K562 (cell line): ENCODE data around the gene GRIK1. TPM values are rescaled to one million over a fixed set of nuclear protein-coding genes. Genes with fewer than 3 reads are reported as not detected.
A peak's percentile ranks its signal among the peaks of the same experiment; 100 is the strongest.

Experiments
- ATAC-seq: fragments of 200-7000 bp; cut with Tn5 transposase; 3 replicates; pipeline ENCODE4 v1.9.1; 2020; ENCODE audit warnings: moderate library complexity
- BruUV-seq: library from RNA; stranded (reverse); fragments of 400-500 nt; replicated peaks from 2 replicates; lab custom pipeline; 2021; lab: Mats Ljungman, UMichigan
- CTCF ChIA-PET: fragments of 300-600 bp; formaldehyde crosslinking; extraction: SDS; loops from one replicate; lab custom pipeline; 2021; ENCODE audit warnings: low intra/inter-chr PET ratio; lab: Yijun Ruan, JAX
- POLR2A ChIA-PET: fragments of 300-600, 350-650 bp; sonication (Branson Sonifier 250); formaldehyde crosslinking; extraction: SDS; loops from one replicate; lab custom pipeline; 2021; ENCODE audit warnings: antibody characterized with exemption, inconsistent platforms; lab: Yijun Ruan, JAX
- DNase-seq, 4 experiments: peaks; one replicate each; pipeline versions ENCODE4 v3.0.0 to v3.0.0-alpha.2; 2011 to 2018; ENCODE audit warnings: low spot score in 3 of 4, mixed read lengths in 3 of 4; ENCODE audit errors: extremely low read depth in 1 of 4
- FAIRE-seq: peaks from 2 replicates; lab custom pipeline; 2011; peaks lifted over from hg19 to GRCh38; lab: Jason Lieb, UNC
- H2AFZ ChIP-seq: 2 replicates; pipeline ENCODE4 v1.6.0; 2011; ENCODE audit warnings: low read depth, low read length, control low read depth, inconsistent platforms
- H3K27ac ChIP-seq: fragments of 200-600 bp; 3 replicates; pipeline ENCODE4 v1.8.0; 2011; ENCODE audit warnings: low read depth, mild to moderate bottlenecking, control low read depth, inconsistent platforms, low read length, moderate library complexity, mixed read lengths; ENCODE audit errors: extremely low read depth
- H3K27me3 ChIP-seq, 2 experiments: fragments of 300-600 bp in 1 of 2; 2 replicates in 1 of 2; 3 replicates in 1 of 2; pipeline versions ENCODE4 v1.6.0 to v1.8.0; 2011; ENCODE audit warnings: inconsistent platforms in 2 of 2, low read length in 2 of 2, mild to moderate bottlenecking in 1 of 2, mixed read lengths in 1 of 2, moderate library complexity in 1 of 2; ENCODE audit not compliant: control insufficient read depth in 2 of 2, insufficient read depth in 2 of 2
- H3K36me3 ChIP-seq: fragments of 300-600 bp; 3 replicates; pipeline ENCODE4 v1.8.0; 2011; ENCODE audit warnings: mild to moderate bottlenecking, low read length, inconsistent platforms; ENCODE audit not compliant: control insufficient read depth, insufficient read depth
- H3K4me1 ChIP-seq, 2 experiments: fragments of 200-600 bp in 1 of 2; replicated peaks in 1 of 2; 2 replicates in 1 of 2; 3 replicates in 1 of 2; pipeline versions ENCODE4 v1.5.1 to v1.8.0; 2011; ENCODE audit warnings: inconsistent platforms in 2 of 2, low read length in 2 of 2, mild to moderate bottlenecking in 1 of 2, mixed read lengths in 1 of 2, moderate library complexity in 1 of 2; ENCODE audit not compliant: control insufficient read depth in 2 of 2, insufficient read depth in 2 of 2
- H3K4me2 ChIP-seq: 2 replicates; pipeline ENCODE4 v1.6.1; 2011; ENCODE audit warnings: low read length, control low read depth, inconsistent platforms, mixed read lengths; ENCODE audit not compliant: insufficient read depth
- H3K4me3 ChIP-seq: fragments of 200-600 bp; sonication (generic), shearing (Covaris generic); 2 replicates; pipeline ENCODE4 v1.5.1; 2016; ENCODE audit warnings: control low read depth, inconsistent platforms
- H3K79me2 ChIP-seq: fragments of 200-600 bp; 3 replicates; pipeline ENCODE4 v1.8.0; 2011; ENCODE audit warnings: low read length, inconsistent platforms; ENCODE audit not compliant: control insufficient read depth, insufficient read depth
- H3K9ac ChIP-seq, 2 experiments: 2 replicates each; pipeline versions ENCODE4 v1.6.0 to v1.6.1; 2011; ENCODE audit warnings: low read depth in 2 of 2, low read length in 2 of 2, control low read depth in 1 of 2, inconsistent platforms in 1 of 2, mild to moderate bottlenecking in 1 of 2, mixed read lengths in 1 of 2; ENCODE audit not compliant: insufficient read depth in 1 of 2
- H3K9me1 ChIP-seq: one replicate; pipeline ENCODE4 v1.6.0; 2011; ENCODE audit warnings: inconsistent platforms, mild to moderate bottlenecking, low read length, moderate library complexity; ENCODE audit not compliant: control insufficient read depth, insufficient read depth
- H3K9me3 ChIP-seq: replicated peaks from 2 replicates; pipeline ENCODE4 v1.5.1; 2011; ENCODE audit warnings: low read depth, low read length, inconsistent platforms; ENCODE audit not compliant: control insufficient read depth, insufficient read depth
- H4K20me1 ChIP-seq: replicated peaks from 2 replicates; pipeline ENCODE4 v1.6.1; 2011; ENCODE audit warnings: low read length, inconsistent platforms, mixed read lengths; ENCODE audit not compliant: control insufficient read depth, insufficient read depth
- CBX2 ChIP-seq: fragments of 200-600 bp; sonication (generic); IDR thresholded peaks from one replicate; pipeline ENCODE4 v1.6.1; 2012; ENCODE audit warnings: mild to moderate bottlenecking, low read length, inconsistent platforms; ENCODE audit not compliant: insufficient read depth, poor library complexity, severe bottlenecking
- HMGN3 ChIP-seq: IDR thresholded peaks from 2 replicates; pipeline ENCODE4 v1.6.1; 2011; ENCODE audit warnings: borderline replicate concordance, low read depth, mild to moderate bottlenecking, mixed read lengths, low read length; ENCODE audit not compliant: insufficient read length; ENCODE audit errors: extremely low read depth
- JUND ChIP-seq, 2 experiments: IDR thresholded peaks; 2 replicates in 1 of 2; 3 replicates in 1 of 2; pipeline ENCODE4 v1.6.1; 2011; ENCODE audit warnings: borderline replicate concordance in 2 of 2, low read depth in 2 of 2, low read length in 2 of 2, improper control_type of control experiment in 1 of 2, missing biosample characterization in 1 of 2, missing genetic modification characterization in 1 of 2, missing genetic modification reagents in 1 of 2
- POLR2AphosphoS2 ChIP-seq: IDR thresholded peaks from 2 replicates; pipeline ENCODE4 v1.6.1; 2012; ENCODE audit warnings: low read length, improper control_type of control experiment
- RBM14 ChIP-seq: fragments of 200-400 bp; formaldehyde crosslinking; IDR thresholded peaks from 2 replicates; pipeline ENCODE4 v1.6.1; 2018; ENCODE audit warnings: low read depth, mild to moderate bottlenecking, low read length, moderate library complexity, borderline replicate concordance; ENCODE audit not compliant: insufficient read depth
- SPI1 ChIP-seq: IDR thresholded peaks from 2 replicates; pipeline ENCODE4 v1.6.1; 2011; ENCODE audit warnings: low read depth, low read length, control low read depth, borderline replicate concordance
- SRSF7 ChIP-seq: fragments of 200-400 bp; formaldehyde crosslinking; optimal IDR thresholded peaks from 2 replicates; pipeline ENCODE3; 2017; ENCODE audit warnings: mild to moderate bottlenecking, low read depth, low read length
- WGBS: fragments of 100-300 bp; shearing (Covaris generic); methylation state at CpG from one replicate; pipeline ENCODE4 v1.1.6; 2016; ENCODE audit warnings: low coverage, mixed read lengths; ENCODE audit not compliant: insufficient coverage; ENCODE audit errors: missing lambda C conversion rate; 5-methylcytosine and 5-hydroxymethylcytosine counted together
- in situ Hi-C: fragments of 300-500 bp; cut with MboI; formaldehyde crosslinking; loops from 4 replicates; pipeline ENCODE4 v1.15.0; 2018; ENCODE audit warnings: inconsistent platforms, mixed read lengths
- intact Hi-C: fragments of 100-400 bp; cut with micrococcal nuclease; formaldehyde crosslinking; loops from 2 replicates; pipeline ENCODE4 v1.14.2; 2022
- polyA plus RNA-seq, 8 experiments: library from polyadenylated mRNA; depleted of rRNA in 4 of 8; stranded (reverse) in 5 of 8; unstranded in 3 of 8; fragments of >200 nt; fragmentation: Nextera tagmentation in 2 of 8; fragmentation: Illumina TruSeq in 1 of 8; extraction: Ambion mirVana in 2 of 8; extraction: Trizol in 1 of 8; gene quantifications; 2 replicates each; pipeline versions ENCODE4 v1.2.1 to v1.2.3, GENCODE V29; 2011 to 2014; ENCODE audit warnings: inconsistent platforms in 1 of 8, missing spikeins in 1 of 8
- total RNA-seq, 7 experiments: library from RNA; depleted of rRNA in 6 of 7; stranded (reverse); fragments of >200 nt in 6 of 7; fragmentation: Illumina TruSeq in 2 of 7; extraction: Trizol in 2 of 7; gene quantifications; 2 replicates each; pipeline versions ENCODE4 v1.2.1 to v1.2.3, GENCODE V29; 2011 to 2021; ENCODE audit warnings: low replicate concordance in 1 of 7
- TF ChIP-seq, protein P1 (sequence below): sonication (generic); formaldehyde crosslinking; IDR thresholded peaks from 2 replicates; pipeline ENCODE4 v1.8.1; 2023; ENCODE audit warnings: mild to moderate bottlenecking, missing genetic modification reagents
- TF ChIP-seq, protein P2 (sequence below): sonication (generic); formaldehyde crosslinking; IDR thresholded peaks from 2 replicates; pipeline ENCODE4 v1.9.0; 2022; ENCODE audit warnings: mild to moderate bottlenecking, missing genetic modification reagents
- TF ChIP-seq, protein P3 (sequence below): IDR thresholded peaks from 2 replicates; pipeline ENCODE4 v1.6.1; 2016; ENCODE audit warnings: missing genetic modification characterization, missing compliant biosample characterization

GRIK1 gene
- total and polyA plus RNA-seq, 9 of the 15 experiments (the other 6 are each of a cell fraction or from before 2014, with no cell fraction given) = 0.17 to 2.8 (median 0.53) TPM

DNA sequence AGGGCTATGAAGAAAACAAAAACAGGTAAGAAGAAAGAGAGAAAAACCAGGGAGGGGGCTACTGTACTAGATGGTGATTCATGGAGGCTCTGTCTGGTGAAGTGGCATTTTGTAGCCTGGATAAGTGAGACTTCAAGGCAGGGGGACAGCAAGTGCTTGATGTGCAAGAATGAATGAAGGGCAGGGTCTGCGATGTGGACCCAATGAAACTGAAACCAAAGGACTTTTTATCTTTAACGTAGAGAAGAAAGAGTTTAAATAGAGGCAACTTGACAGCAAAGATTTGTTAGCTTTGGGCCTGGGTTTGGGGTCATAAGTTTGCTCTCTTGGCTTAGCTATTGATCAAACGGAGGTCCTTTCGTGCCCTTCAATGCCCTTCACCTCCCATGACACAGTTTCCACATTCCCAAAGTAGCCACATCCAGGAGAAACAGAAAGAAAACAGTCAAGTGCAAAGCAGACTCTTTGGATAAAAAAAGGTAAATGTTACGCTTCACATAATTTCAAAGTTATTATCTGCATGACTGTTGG is 291.0 kb downstream of the GRIK1 start:
- BruUV-seq = TSS peak; percentile 94
- ChIA-PET POLR2A (interaction anchor here (0.7 to 2.7 kb wide), 6 partner anchors 13 to 46 kb away, joined by 3 to 11 read pairs (median 4); no protein-coding TSS in a partner anchor), CTCF (no interaction called here)
- ATAC-seq (peak; percentile 18), FAIRE-seq (no peak), DNase-seq (peak in 1 of 4 experiments; percentile 42)
- Histone ChIP-seq H4K20me1 (no peaks in the 10 kb centered on the region), H3K9me3 (no peaks in the 10 kb centered on the region), H3K4me3 (no peak overlapping the region), H3K4me1 (peaks cover 8 to 96% of the 10 kb centered on the region in 2 experiments), H3K79me2 (no peaks in the 10 kb centered on the region), H3K27me3 (no peaks in the 10 kb centered on the region), H3K4me2 (peak overlapping the region; percentile 59), H3K9ac (peak overlapping the region; percentile 31 to 80; a peak in 3 of 4 replicates), H3K27ac (peak overlapping the region; percentile 95), H3K9me1 (no peaks in the 10 kb centered on the region), H2AFZ (peak overlapping the region; percentile 62), H3K36me3 (peaks cover 3% of the 10 kb centered on the region; the same call in 1 of the 3 replicates)
- in situ Hi-C loops = no loop called here
- intact Hi-C loops = loop anchor here (5.0 kb wide), 2 partner anchors 199 to 576 kb away; partner anchors contain the start of gene CCT8
- WGBS = 10% methylated on average over 5 of the region's 5 CpGs
- no peak for TF ChIP-seq JUND (IDR thresholded peaks at IDR 0.05; ENCODE audit: borderline replicate concordance, low read depth, low read length)
- TF ChIP-seq JUND (tag; IDR thresholded peaks at IDR 0.05; ENCODE audit: borderline replicate concordance, low read depth, low read length) = peak; percentile 23; the same call in 1 of the 3 replicates
- TF ChIP-seq POLR2AphosphoS2 = no peak
- no peak for TF ChIP-seq SPI1
- no peak for TF ChIP-seq HMGN3
- no peak for TF ChIP-seq SRSF7
- no peak for TF ChIP-seq RBM14
- TF ChIP-seq, protein P1, sequence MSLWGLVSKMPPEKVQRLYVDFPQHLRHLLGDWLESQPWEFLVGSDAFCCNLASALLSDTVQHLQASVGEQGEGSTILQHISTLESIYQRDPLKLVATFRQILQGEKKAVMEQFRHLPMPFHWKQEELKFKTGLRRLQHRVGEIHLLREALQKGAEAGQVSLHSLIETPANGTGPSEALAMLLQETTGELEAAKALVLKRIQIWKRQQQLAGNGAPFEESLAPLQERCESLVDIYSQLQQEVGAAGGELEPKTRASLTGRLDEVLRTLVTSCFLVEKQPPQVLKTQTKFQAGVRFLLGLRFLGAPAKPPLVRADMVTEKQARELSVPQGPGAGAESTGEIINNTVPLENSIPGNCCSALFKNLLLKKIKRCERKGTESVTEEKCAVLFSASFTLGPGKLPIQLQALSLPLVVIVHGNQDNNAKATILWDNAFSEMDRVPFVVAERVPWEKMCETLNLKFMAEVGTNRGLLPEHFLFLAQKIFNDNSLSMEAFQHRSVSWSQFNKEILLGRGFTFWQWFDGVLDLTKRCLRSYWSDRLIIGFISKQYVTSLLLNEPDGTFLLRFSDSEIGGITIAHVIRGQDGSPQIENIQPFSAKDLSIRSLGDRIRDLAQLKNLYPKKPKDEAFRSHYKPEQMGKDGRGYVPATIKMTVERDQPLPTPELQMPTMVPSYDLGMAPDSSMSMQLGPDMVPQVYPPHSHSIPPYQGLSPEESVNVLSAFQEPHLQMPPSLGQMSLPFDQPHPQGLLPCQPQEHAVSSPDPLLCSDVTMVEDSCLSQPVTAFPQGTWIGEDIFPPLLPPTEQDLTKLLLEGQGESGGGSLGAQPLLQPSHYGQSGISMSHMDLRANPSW = no peak
- no peak for TF ChIP-seq CBX2
- TF ChIP-seq, protein P2, sequence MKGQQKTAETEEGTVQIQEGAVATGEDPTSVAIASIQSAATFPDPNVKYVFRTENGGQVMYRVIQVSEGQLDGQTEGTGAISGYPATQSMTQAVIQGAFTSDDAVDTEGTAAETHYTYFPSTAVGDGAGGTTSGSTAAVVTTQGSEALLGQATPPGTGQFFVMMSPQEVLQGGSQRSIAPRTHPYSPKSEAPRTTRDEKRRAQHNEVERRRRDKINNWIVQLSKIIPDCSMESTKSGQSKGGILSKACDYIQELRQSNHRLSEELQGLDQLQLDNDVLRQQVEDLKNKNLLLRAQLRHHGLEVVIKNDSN (CRISPR knock-in tag) = no peak
- TF ChIP-seq, protein P3, sequence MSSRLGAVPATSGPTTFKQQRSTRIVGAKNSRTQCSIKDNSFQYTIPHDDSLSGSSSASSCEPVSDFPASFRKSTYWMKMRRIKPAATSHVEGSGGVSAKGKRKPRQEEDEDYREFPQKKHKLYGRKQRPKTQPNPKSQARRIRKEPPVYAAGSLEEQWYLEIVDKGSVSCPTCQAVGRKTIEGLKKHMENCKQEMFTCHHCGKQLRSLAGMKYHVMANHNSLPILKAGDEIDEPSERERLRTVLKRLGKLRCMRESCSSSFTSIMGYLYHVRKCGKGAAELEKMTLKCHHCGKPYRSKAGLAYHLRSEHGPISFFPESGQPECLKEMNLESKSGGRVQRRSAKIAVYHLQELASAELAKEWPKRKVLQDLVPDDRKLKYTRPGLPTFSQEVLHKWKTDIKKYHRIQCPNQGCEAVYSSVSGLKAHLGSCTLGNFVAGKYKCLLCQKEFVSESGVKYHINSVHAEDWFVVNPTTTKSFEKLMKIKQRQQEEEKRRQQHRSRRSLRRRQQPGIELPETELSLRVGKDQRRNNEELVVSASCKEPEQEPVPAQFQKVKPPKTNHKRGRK (tag) = no peak
